ENCODE data around the gene FAM135A.
"Not testable (repeated sequence)": the region's sequence is repeated elsewhere in the genome, so short reads cannot be mapped to it uniquely, and the experiment has no call there.

The FAM135A gene

DNA sequence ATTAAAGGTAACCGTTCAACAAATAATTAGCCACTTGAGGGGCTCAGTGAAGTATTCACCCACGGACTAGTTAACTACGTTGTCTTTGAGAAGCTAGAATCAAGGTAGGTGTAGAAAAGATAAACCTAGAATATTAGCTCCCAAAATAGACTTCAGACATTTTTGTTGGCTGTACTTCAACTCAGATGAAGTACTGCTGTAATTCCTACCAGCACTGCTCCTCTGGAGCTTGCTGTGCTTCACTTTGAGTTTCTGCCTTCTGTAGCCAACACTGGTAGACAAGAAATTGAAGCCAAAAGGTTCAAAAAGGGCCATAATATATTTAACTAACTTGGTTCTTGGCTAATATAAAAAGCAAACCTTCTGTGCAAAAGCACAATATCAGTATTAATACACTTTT is 134.6 kb downstream of the FAM135A start:
- no peak for DNase-seq (ENCODE audit: low read depth)

DNA sequence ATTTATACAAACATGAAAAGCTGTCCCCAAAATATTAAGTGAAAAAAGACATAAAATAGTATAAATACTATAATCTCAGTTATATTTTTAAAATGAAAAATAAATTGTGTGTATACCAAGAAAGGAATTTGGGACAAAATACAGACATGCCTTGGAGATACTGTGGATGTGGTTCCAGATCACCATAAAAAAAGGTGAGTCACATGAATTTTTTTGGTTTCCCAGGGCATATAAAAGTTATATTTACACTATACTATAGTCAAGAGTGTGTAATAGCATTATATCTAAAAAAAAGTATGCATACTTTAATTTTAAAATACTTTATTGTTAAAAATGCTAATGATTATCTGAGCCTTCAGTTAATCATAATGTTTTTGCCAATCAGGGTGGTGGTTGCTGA is 136.0 kb downstream of the FAM135A start:
- DNase-seq (ENCODE audit: low read depth): no peak

GRCh38 chr6:70551566-70551965 is 138.3 kb downstream of the FAM135A start:
- DNase-seq (ENCODE audit: low read depth): no peak

DNA sequence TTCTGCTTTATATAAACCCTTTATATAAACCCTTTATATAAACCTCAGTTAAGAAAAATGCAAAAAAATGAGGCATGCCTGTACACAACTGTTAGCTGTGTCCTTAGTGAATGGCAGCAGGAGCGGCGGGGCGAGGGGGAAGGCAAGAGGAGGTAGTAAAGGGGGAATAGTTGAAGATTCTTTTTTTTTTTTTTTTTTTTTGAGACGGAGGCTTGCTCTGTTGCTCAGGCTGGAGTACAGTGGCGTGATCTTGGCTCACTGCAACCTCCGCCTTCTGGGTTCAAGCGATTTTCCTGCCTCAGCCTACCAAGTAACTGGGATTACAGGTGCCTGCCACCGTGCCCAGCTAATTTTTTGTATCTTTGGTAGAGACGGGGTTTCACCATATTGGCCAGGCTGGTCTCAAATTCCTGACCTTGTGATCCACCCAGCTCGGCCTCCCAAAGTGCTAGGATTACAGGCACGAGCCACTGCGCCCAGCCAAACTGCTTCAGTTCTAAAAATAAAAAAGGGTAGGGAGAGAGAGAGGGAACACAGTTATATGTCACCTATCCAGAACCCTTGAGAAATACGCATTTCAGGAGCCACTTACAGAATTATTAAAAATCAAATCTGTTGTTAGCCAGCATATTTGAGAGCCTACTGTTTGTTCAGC is 139.1 kb downstream of the FAM135A start:
- DNase-seq (ENCODE audit: low read depth): not testable (repeated sequence)

DNA sequence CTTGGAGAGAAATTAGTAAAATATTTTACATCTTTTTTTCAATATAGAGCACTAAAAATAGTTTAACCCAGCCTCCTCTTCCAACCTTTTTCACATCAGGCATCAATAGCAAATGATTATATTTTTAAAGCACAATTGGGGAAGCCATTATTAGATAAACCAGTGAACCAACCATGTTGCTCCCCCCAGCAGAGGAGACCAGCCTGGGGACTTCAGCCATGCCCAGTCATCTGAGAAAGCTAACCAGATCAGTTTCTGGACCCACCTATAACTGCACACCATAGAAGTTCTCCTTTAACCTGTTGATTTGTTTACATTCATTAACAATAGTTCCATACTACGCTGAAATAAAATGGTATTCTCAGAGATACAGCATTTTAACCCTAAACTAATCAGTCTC is 139.7 kb downstream of the FAM135A start:
- DNase-seq (ENCODE audit: low read depth): no peak

DNA sequence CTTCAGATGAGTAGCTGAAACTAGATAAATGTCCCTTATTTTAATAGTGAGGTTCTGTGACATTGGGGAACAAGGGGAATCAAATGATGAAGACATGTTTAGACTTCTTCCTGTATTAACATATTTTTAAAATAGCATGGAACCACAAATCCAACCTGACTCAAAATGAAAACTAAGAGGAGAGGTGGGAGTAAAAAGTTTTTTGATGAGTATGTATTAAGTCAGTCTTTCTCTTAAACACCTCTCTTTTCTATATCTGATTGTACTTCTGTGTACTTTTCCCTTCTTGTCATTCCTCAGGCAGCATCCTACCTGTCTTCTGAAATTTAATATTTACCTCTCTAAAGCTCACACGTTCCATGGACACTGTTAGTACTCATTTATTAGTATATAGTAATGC is 144.7 kb downstream of the FAM135A start:
- DNase-seq (ENCODE audit: low read depth): no peak

DNA sequence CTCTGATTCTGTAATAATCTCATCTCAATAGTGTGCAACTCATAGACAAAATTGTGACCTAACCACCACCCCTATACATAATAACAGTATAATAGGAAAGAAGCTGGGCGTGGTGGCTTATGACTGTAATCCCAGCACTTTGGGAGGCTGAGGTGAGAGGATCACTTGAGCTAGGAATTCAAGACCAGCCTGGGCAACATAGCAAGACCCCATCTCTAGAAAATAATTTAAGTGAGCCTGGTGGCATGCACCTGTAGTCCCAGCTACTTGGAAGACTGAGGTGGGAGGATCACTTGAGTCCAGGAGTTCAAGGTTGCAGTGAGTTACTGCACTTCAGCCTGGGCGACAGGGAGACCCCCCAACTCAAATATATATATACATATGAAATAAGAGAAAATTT is 149.1 kb downstream of the FAM135A start:
- not testable (repeated sequence) for DNase-seq (ENCODE audit: low read depth)

GRCh38 chr6:70563530-70563929 is 150.2 kb downstream of the FAM135A start:
- no peak for DNase-seq (ENCODE audit: low read depth)

DNA sequence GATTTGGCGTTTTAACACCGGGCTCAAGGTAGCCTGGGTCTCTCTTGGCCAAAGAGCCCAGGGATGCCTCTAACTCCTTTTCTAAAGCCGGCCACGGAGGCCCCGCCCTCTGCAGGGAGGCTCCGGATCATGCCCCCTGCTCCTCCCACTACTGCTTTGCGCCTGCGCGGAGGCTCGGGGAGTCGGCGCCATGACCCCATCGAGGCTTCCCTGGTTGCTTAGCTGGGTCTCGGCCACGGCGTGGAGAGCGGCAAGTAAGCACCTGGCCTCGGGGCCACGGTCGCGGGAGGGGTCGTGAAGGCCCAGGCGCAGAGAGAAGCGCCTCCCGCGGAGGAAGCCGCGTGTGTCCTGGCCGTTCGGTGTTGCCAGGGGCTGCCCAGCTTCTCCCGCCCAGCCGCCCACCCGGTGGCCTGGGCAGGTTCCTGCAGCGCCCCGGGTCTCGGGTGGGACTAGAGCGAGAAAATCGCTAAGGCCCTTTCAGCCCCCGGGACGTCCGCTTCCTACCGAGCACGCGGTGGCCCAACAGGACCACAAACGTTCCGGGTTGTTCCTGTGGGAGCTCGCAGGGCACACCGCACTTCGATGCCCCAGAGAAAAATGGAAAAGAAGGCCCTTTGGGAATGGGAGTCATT is 153.6 kb downstream of the FAM135A start, which contains the start of gene SDHAF4:
SDHAF4 (plus strand) TSS at position 180 of the 632 bp plus-strand sequence; CDS start at position 191, 11 bp downstream.
- peak; percentile 82 for DNase-seq (ENCODE audit: low read depth)

- no peak for DNase-seq (ENCODE audit: low read depth)
Measured at GRCh38 chr6:70574643-70575042, 161.3 kb downstream of the FAM135A start.

DNA sequence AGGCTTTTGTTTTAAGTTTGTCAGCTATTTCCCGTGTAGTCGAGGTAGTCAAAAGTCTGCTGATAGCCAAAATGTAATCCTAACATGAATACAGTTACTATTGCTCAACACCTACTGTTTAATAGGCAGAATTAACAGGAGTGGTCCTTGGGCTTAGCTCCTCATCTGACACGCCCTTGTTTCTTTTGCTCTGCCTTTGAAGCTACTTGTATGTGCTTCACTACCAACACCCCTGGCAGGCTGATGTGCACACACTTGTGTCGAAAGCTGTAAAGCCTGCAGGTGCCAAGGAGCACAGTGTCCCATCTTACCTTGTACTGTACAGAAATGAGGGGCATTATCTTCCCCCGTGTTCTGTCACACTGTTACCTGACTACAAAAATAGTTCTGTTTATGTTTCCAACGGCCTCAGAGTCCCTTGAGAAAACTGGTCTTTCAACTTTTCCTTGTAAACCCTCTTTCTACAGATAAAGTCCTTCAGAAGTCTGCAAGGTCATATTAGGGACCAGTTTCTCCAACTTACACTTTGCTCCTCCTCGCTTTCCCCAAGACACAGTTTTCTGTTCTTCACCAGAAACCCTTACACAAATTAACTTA is 162.7 kb downstream of the FAM135A start:
- no peak for DNase-seq (ENCODE audit: low read depth)

GRCh38 chr6:70586114-70586513 is 172.8 kb downstream of the FAM135A start:
- no peak for DNase-seq (ENCODE audit: low read depth)

GRCh38 chr6:70590400-70590799 is 177.1 kb downstream of the FAM135A start:
- no peak for DNase-seq (ENCODE audit: low read depth)

DNA sequence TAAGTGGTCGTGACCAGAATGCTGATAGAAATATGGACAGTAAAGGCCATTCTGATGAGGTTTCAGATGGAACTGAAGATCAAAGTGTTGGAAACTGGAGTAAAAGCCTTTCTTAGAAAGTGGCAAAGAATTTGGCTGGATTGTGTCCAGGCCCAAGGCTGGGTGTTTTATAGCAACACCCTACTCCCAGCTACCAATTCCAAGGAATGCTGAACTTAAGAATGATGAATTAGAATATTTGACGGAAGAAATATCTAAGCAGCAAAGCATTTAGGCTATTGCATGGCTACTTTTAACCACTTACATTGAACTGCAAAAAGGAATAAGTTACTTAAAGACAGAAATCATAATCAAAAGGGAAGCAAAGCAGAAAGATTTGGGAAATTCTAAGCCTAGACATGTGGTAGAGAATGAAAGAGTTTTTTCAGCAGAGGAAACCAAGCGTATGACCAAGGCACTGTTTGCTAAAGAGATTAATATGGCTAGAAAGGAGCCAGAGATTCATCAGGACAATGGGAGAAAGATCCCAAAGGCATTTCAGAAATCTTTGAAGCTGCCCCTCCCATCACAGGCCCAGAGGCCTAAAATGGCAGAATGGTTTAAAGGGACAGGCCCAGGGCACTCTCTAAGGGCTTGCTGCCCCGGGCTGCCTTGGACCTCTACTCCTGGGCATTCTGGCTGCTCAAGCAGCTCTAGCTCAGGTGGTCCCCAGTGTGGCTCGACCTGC is 179.2 kb downstream of the FAM135A start:
- no peak for DNase-seq (ENCODE audit: low read depth)

DNA sequence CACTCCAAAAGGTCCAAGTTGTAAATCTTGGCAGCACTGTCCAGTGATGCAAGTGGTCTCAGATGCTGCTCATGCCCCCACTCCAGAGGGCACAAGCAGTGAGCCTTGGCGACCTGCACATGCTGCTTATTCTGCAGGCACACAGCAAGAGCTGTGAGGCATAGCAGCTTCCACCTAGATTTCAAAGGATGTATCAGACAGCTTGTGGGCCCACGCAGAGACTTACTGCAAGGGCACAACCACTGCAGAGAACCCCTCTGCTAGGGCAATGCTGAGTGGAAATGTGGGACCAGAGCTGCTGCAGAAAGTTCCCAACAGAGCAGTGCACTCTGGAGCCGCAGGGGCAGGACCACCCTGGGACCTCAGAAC is 179.8 kb downstream of the FAM135A start:
- no peak for DNase-seq (ENCODE audit: low read depth)

DNA sequence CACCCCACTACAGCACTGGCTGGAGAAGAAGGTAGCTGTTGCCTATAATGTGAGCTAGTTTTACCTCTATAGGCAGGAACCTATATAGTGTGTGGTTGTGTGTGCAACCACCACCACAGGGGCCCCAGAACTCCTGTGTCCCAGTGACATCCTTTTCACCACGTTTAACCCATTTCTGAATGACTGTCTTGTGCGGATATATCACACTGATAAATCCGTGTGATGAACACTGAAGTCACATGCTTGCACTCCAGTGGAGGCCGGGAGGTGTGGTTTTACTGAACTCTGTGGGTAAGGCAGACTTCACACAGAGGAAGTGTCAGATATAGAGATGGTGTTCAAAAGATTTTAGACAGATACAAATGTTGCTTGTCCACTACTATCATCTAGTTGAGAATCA is 185.9 kb downstream of the FAM135A start:
- no peak for DNase-seq (ENCODE audit: low read depth)

GRCh38 chr6:70601014-70601413 is 187.7 kb downstream of the FAM135A start:
- no peak for DNase-seq (ENCODE audit: low read depth)

DNA sequence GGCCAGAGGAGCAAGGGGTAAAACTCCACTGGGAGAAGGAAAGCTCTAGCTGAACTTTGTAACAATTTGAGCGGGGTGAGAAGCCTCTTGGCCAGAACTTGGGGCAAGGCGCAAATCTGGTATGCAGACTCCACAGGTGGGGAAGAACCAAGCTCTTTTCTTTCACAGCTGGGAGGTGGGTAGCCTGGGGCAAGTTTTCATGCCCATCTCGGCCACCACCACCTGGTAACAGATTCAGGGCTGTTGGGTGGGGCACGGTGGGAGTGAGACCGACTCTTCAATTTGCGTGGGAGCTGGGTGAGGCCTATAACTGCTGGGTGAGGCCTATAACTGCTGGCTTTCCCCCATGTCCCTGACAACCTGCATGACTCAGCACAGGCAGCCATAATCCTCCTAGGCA is 190.9 kb downstream of the FAM135A start:
- DNase-seq (ENCODE audit: low read depth): no peak

DNA sequence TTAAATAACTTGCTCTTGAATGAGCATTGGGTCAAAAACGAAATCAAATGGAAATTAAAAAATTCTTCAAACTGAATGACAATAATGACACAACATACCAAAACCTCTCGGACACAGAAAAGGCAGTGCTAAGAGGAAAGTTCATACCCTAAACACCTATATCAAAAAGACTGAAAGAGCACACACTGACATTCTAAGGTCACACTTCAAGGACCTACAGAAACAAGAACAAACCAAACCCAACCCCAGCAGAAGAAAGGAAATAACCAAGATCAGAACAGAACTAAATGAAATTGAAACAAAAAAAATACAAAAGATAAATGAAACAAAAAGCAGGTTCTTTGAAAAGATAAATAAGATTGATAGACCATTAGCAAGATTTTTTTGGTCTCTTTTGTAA is 194.1 kb downstream of the FAM135A start:
- not testable (repeated sequence) for DNase-seq (ENCODE audit: low read depth)

- not testable (repeated sequence) for DNase-seq (ENCODE audit: low read depth)
Measured at GRCh38 chr6:70609181-70609580, 195.9 kb downstream of the FAM135A start.

All from stromal cell of bone marrow (primary cell).